Stimulated activated naive B cell treated with anti-CD40 and anti-IgM and Interleukin-4, amounts not matched to agents 10 μg/mL and 1 μg/mL and 100 μg/mL, for 72 hours (primary cell): Measurements from ENCODE around the gene RERE.
"Not testable (repeated sequence)": the region's sequence is repeated elsewhere in the genome, so short reads cannot be mapped to it uniquely, and the experiment has no call there.

Source experiments
- ATAC-seq, 2 donors: fragments of 150-1000 bp; cut with Tn5 transposase; replicated peaks; 2 replicates each; pipeline ENCODE4 v1.10.0; 2021; ENCODE audit warnings: moderate library complexity in 1 of 2
- DNase-seq: peaks from one replicate; pipeline ENCODE4 v3.0.0; 2021
- H3K27ac Mint-ChIP-seq: one replicate; pipeline ENCODE4 v1.8.0; 2022; ENCODE audit warnings: mild to moderate bottlenecking, mixed read lengths
- H3K27me3 Mint-ChIP-seq, 2 donors: one replicate each; pipeline ENCODE4 v1.8.0; 2022; ENCODE audit warnings: mixed read lengths in 2 of 2
- H3K36me3 Mint-ChIP-seq, 2 donors: one replicate each; pipeline ENCODE4 v1.8.0; 2022; ENCODE audit warnings: mixed read lengths in 2 of 2, mild to moderate bottlenecking in 1 of 2
- H3K4me1 Mint-ChIP-seq, 2 donors: one replicate each; pipeline ENCODE4 v1.8.0; 2022; ENCODE audit warnings: mixed read lengths in 2 of 2, mild to moderate bottlenecking in 1 of 2
- H3K4me3 Mint-ChIP-seq, 2 donors: one replicate each; pipeline ENCODE4 v1.8.0; 2022; ENCODE audit warnings: mild to moderate bottlenecking in 2 of 2, mixed read lengths in 2 of 2, moderate library complexity in 1 of 2
- H3K9me3 Mint-ChIP-seq, 2 donors: one replicate each; pipeline ENCODE4 v1.8.0; 2022; ENCODE audit warnings: mixed read lengths in 2 of 2, mild to moderate bottlenecking in 1 of 2

RERE gene

GRCh38 chr1:8745346-8745745 lies 72.1 kb downstream of the RERE start:
- Mint-ChIP-seq H3K27me3 (no peaks in the 10 kb centered on the region), H3K27ac (no peak overlapping the region), H3K4me1 (peaks cover 9 to 27% of the 10 kb centered on the region in 2 donors), H3K36me3 (peaks cover 18 to 26% of the 10 kb centered on the region in 2 donors), H3K4me3 (no peak overlapping the region), H3K9me3 (peaks cover 0 to 3% of the 10 kb centered on the region in 2 donors)
- DNase-seq (no peak), ATAC-seq (no peak)

DNA sequence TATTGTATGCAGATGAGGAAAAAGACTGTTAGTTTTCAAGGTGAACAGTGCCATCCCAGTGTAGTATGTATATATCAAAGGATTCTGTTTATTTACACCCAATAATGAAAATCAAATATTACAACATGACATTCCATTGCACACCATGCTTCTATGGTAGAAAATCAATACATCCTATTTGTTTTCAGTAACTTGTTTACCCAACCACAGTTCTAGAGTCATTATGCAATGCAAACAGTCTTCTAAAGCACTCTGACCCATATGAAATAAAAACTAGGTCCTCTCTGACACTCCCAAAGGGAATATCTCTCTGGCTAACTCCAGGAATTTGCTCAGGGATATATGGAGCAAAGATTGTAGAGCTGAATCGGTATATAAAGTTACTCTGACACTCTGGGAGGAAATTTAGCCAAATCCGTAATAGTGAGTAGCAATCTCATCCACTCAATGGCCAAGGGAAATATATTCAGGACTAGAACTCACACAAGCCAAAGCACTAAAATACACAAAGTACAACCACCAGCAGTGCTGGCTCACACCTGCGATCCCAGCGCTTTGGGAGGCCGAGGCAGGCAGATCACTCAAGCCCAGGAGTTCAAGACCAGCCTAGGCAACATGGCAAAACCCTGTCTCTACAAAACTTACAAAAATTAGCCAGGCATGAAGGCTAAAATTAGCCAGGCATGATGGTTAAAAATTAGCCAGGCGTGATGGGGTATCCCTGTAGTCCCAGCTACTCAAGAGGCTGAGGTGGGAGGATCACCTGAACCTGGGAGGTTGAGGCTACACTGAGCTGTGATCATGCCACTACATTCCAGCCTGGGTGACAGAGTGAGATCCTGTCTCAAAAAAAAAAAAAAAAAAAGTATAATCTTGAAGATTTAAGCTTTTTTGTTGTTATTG lies 75.2 kb downstream of the RERE start:
- Mint-ChIP-seq H3K27me3 (no peaks in the 10 kb centered on the region), H3K4me1 (peaks cover 9 to 39% of the 10 kb centered on the region in 2 donors), H3K4me3 (no peak overlapping the region), H3K27ac (no peak overlapping the region), H3K9me3 (peaks cover 5 to 12% of the 10 kb centered on the region in 2 donors), H3K36me3 (peaks cover 17 to 35% of the 10 kb centered on the region in 2 donors)
- ATAC-seq (no peak), DNase-seq (no peak)

DNA sequence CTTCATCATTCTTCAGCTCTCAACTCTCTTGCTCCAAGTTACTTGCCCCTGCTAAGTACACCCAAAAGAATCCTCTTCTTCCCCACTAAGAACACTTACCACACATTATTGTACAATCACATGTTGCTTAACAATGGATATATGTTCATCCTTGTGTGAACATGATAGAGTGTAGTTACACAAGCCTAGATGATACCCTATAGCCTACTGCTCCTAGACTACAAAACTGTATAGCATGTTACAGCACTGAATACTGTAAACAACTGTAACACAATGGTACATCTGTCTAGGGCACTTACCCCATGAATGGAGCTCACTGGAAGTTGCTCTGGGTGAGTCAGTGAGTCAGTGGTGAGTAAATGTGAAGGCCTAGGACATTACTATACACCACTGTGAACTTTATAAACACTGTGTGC lies 77.4 kb downstream of the RERE start:
- Mint-ChIP-seq H3K4me1 (peaks cover 5 to 35% of the 10 kb centered on the region in 2 donors), H3K4me3 (no peak overlapping the region), H3K27me3 (no peaks in the 10 kb centered on the region), H3K36me3 (peaks cover 15 to 37% of the 10 kb centered on the region in 2 donors), H3K27ac (no peak overlapping the region), H3K9me3 (peaks cover 5 to 10% of the 10 kb centered on the region in 2 donors)
- no peak for ATAC-seq
- no peak for DNase-seq

GRCh38 chr1:8739377-8739776 lies 78.1 kb downstream of the RERE start:
- H3K4me3 Mint-ChIP-seq = no peak overlapping the region
- DNase-seq (no peak), ATAC-seq (no peak)
- H3K27ac Mint-ChIP-seq = no peak overlapping the region
- H3K4me1 Mint-ChIP-seq = peaks cover 6 to 33% of the 10 kb centered on the region in 2 donors
- H3K9me3 Mint-ChIP-seq = peaks cover 5 to 10% of the 10 kb centered on the region in 2 donors
- no peaks in the 10 kb centered on the region for H3K27me3 Mint-ChIP-seq
- peaks cover 15 to 37% of the 10 kb centered on the region in 2 donors for H3K36me3 Mint-ChIP-seq

DNA sequence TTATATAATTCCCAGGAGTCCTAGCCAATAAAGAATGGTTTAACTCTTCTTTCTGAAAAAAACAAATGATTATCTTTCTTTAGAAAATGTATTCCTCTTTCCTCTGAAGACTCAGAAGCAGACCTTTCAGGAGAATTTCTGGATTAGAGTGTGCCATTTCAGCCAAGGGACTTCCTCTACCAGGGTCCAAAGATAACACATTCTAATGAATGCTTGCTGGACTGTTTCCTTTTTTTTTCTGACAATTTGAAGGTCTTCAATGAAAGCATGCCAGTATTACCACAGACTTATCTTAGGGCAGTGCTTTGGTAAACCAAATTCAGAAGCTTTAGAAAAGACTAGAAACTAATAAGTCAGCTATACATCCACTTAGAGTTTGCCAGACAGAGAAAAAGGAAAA lies 80.5 kb downstream of the RERE start:
- Mint-ChIP-seq H3K4me3 (no peak overlapping the region), H3K27me3 (no peaks in the 10 kb centered on the region), H3K27ac (no peak overlapping the region), H3K4me1 (peaks cover 3 to 24% of the 10 kb centered on the region in 2 donors), H3K9me3 (peaks cover 5 to 14% of the 10 kb centered on the region in 2 donors), H3K36me3 (peaks cover 19 to 42% of the 10 kb centered on the region in 2 donors)
- DNase-seq (no peak), ATAC-seq (no peak)

DNA sequence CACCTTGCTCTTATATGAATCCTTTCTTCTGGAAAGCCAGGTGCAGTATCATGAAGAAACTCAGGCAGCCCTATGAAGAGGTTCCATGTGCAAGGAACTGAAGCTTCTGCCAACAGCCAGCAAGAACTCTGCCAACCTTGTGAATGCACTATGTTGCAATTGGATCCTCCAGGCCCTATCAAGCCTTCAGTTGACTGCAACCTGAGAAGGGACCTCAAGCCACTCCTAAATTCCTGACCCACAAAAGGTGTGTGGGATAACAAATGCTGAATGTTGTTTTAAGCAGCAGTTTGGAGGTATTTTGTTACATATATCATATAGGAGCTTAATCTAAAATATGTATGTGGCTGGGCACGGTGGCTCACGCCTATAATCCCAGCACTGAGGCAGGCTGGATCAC lies 84.0 kb downstream of the RERE start:
- Mint-ChIP-seq H3K4me1 (peaks cover 3 to 26% of the 10 kb centered on the region in 2 donors), H3K27ac (no peak overlapping the region), H3K9me3 (peaks cover 4 to 12% of the 10 kb centered on the region in 2 donors), H3K36me3 (peaks cover 18 to 32% of the 10 kb centered on the region in 2 donors), H3K27me3 (no peaks in the 10 kb centered on the region), H3K4me3 (no peak overlapping the region)
- ATAC-seq (no peak), DNase-seq (no peak)

- no peak overlapping the region for H3K27ac Mint-ChIP-seq
- no peaks in the 10 kb centered on the region for H3K27me3 Mint-ChIP-seq
- H3K36me3 Mint-ChIP-seq = peaks cover 17 to 18% of the 10 kb centered on the region in 2 donors
- H3K4me3 Mint-ChIP-seq = no peak overlapping the region
- no peak for DNase-seq
- peaks cover 4 to 10% of the 10 kb centered on the region in 2 donors for H3K9me3 Mint-ChIP-seq
- H3K4me1 Mint-ChIP-seq = peaks cover 10 to 27% of the 10 kb centered on the region in 2 donors
- no peak for ATAC-seq
Measured at GRCh38 chr1:8731162-8731561, 86.3 kb downstream of the RERE start.

DNA sequence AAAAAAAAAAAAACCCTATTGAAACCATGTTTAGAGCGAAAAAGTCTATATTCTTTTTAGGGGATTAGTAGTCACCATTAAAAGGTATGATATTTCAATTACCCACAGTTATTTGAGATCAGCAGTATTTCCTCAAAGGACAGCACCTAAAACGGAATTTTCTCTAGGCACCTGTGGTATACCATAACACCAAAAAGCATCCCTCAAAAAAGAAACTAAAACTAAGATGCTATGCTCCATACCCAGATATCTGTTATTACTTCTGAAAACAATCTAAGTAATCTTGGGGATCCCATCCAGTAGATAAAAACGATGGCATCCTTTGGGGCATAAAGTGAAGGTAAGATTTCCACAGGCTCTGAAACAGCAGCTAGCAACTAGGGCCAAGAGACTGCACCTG lies 89.0 kb downstream of the RERE start:
- H3K36me3 Mint-ChIP-seq = peaks cover 15 to 18% of the 10 kb centered on the region in 2 donors

GRCh38 chr1:8727809-8728213 lies 89.6 kb downstream of the RERE start:
- Mint-ChIP-seq H3K4me3 (no peak overlapping the region), H3K36me3 (peaks cover 15 to 18% of the 10 kb centered on the region in 2 donors), H3K9me3 (peaks cover 4 to 10% of the 10 kb centered on the region in 2 donors), H3K4me1 (peaks cover 12 to 40% of the 10 kb centered on the region in 2 donors), H3K27ac (no peak overlapping the region), H3K27me3 (no peaks in the 10 kb centered on the region)
- ATAC-seq (no peak), DNase-seq (no peak)

More for the DNA sequence above, 89.0 kb downstream of the RERE start:
- DNase-seq (no peak), ATAC-seq (no peak)
- H3K4me3 Mint-ChIP-seq = no peak overlapping the region
- H3K4me1 Mint-ChIP-seq = peaks cover 9 to 33% of the 10 kb centered on the region in 2 donors
- no peaks in the 10 kb centered on the region for H3K27me3 Mint-ChIP-seq
- H3K27ac Mint-ChIP-seq = no peak overlapping the region
- peaks cover 4 to 10% of the 10 kb centered on the region in 2 donors for H3K9me3 Mint-ChIP-seq

GRCh38 chr1:8727316-8727715 lies 90.1 kb downstream of the RERE start:
- Mint-ChIP-seq H3K4me1 (peaks cover 14 to 42% of the 10 kb centered on the region in 2 donors), H3K36me3 (peaks cover 15 to 17% of the 10 kb centered on the region in 2 donors), H3K27ac (peak overlapping the region; percentile 31)
- not testable (repeated sequence) for H3K27me3 Mint-ChIP-seq, DNase-seq, ATAC-seq, H3K4me3 Mint-ChIP-seq, H3K9me3 Mint-ChIP-seq

DNA sequence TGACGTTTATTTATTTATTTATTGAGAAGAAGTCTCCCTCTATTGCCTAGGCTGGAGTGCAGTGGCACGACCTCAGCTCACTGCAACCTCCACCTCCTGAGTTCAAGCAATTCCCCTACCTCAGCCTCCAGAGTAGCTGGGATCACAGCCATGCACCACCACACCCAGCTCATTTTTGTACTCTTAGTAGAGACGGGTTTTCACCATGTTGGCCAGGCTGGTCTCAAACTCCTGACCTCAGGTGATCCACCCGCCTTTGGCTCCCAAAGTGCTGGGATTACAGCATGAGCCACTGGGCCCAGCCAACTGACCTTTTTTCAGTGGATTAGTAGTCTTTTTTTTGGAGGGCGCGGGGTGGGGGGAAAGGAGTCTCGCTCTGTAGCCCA lies 90.6 kb downstream of the RERE start:
- ATAC-seq = peak; percentile 14
- not testable (repeated sequence) for DNase-seq, H3K4me3 Mint-ChIP-seq

DNA sequence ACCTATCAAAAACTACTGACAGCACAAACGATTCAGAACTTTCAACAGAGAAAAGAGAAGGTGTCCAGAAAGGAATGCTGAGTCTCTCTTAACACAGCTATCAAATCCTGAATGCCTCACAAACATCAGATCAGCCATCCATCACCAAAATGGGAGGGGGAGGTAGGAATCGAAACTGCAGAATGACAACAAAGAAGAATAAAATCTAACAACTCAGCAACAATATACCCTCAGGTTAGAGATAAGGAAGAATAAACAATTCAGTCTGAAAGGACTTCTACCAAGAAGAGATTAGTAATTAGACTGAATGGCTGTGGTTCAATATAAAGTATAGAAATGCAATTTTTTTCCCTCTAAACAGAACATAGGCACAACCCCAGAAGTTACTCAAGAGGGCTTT lies 94.4 kb downstream of the RERE start:
- Mint-ChIP-seq H3K27ac (peak overlapping the region; percentile 21), H3K4me1 (peaks cover 32 to 73% of the 10 kb centered on the region in 2 donors), H3K4me3 (no peak overlapping the region), H3K36me3 (peaks cover 0 to 4% of the 10 kb centered on the region in 2 donors), H3K27me3 (no peaks in the 10 kb centered on the region), H3K9me3 (no peaks in the 10 kb centered on the region)
- ATAC-seq (no peak), DNase-seq (no peak)

More for the DNA sequence above, 90.6 kb downstream of the RERE start:
- Mint-ChIP-seq H3K4me1 (peaks cover 20 to 43% of the 10 kb centered on the region in 2 donors), H3K36me3 (peaks cover 9 to 12% of the 10 kb centered on the region in 2 donors)
- H3K9me3 Mint-ChIP-seq, H3K27me3 Mint-ChIP-seq, H3K27ac Mint-ChIP-seq: not testable (repeated sequence)

DNA sequence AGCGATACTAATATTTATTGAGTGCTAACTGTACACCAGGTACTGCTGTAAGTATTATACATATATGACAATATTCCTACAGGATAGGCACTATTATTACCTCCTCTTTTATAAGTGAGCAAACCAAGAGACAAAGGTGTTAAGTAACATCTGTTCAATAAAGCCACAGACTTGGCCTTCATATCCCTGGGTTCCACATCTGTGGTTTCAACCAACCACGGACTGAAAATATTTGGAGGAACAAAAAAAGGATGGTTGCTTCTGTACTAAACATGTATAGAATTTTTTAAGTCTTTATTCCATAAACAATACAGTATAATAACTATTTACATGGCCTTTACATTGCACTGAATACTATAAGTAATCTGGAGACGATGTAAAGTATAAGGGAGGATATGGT lies 95.1 kb downstream of the RERE start:
- no peak overlapping the region for H3K4me3 Mint-ChIP-seq
- peaks cover 34 to 67% of the 10 kb centered on the region in 2 donors for H3K4me1 Mint-ChIP-seq
- no peaks in the 10 kb centered on the region for H3K9me3 Mint-ChIP-seq
- peaks cover 0 to 7% of the 10 kb centered on the region in 2 donors for H3K36me3 Mint-ChIP-seq
- no peak for DNase-seq
- H3K27me3 Mint-ChIP-seq = no peaks in the 10 kb centered on the region
- no peak for ATAC-seq
- peak overlapping the region; percentile 11 for H3K27ac Mint-ChIP-seq

- Mint-ChIP-seq H3K4me1 (peaks cover 33 to 64% of the 10 kb centered on the region in 2 donors), H3K4me3 (no peak overlapping the region), H3K27ac (peak overlapping the region; percentile 38), H3K9me3 (no peaks in the 10 kb centered on the region), H3K36me3 (peaks cover 0 to 7% of the 10 kb centered on the region in 2 donors), H3K27me3 (no peaks in the 10 kb centered on the region)
- DNase-seq = no peak
- ATAC-seq = no peak
Measured at GRCh38 chr1:8721679-8722324, 95.6 kb downstream of the RERE start.
